ENCODE measurements around the gene TPRG1L. TPM values are rescaled to one million over a fixed set of nuclear protein-coding genes. Genes with fewer than 3 reads are reported as not detected.
"Not testable (repeated sequence)": the region's sequence is repeated elsewhere in the genome, so short reads cannot be mapped to it uniquely, and the experiment has no call there.

Gene TPRG1L
- total and polyA plus RNA-seq, 2 experiments from 2014 or later = 6.2 to 20.3 TPM

GRCh38 chr1:3581296-3582036 is 43.3 kb upstream of the TPRG1L start:
- Histone ChIP-seq H3K9me2 (ENCODE audit: insufficient read depth) (no peaks in the 10 kb centered on the region), H2AFZ (no peak overlapping the region), H3K4me3 (no peak overlapping the region), H4K20me1 (replicated peaks; ENCODE audit: insufficient read depth) (no peaks in the 10 kb centered on the region), H3K27me3 (ENCODE audit: insufficient read depth) (no peaks in the 10 kb centered on the region), H3K36me3 (ENCODE audit: insufficient read depth) (no peaks in the 10 kb centered on the region), H3K79me2 (replicated peaks; ENCODE audit: insufficient read depth) (no peaks in the 10 kb centered on the region), H3K27ac (ENCODE audit: low read depth) (no peak overlapping the region), H3F3A (replicated peaks; ENCODE audit: low read depth) (0 out of 2 replicates have a peak, but pooled peaks cover 3% of the 10 kb centered on the region), H3K4me2 (no peak overlapping the region), H3K4me1 (ENCODE audit: insufficient read depth) (no peaks in the 10 kb centered on the region)
- TF ChIP-seq EZH2phosphoT487 (IDR thresholded peaks at IDR 0.05; ENCODE audit: unreplicated experiment) = no peak
- TF ChIP-seq, protein P1, sequence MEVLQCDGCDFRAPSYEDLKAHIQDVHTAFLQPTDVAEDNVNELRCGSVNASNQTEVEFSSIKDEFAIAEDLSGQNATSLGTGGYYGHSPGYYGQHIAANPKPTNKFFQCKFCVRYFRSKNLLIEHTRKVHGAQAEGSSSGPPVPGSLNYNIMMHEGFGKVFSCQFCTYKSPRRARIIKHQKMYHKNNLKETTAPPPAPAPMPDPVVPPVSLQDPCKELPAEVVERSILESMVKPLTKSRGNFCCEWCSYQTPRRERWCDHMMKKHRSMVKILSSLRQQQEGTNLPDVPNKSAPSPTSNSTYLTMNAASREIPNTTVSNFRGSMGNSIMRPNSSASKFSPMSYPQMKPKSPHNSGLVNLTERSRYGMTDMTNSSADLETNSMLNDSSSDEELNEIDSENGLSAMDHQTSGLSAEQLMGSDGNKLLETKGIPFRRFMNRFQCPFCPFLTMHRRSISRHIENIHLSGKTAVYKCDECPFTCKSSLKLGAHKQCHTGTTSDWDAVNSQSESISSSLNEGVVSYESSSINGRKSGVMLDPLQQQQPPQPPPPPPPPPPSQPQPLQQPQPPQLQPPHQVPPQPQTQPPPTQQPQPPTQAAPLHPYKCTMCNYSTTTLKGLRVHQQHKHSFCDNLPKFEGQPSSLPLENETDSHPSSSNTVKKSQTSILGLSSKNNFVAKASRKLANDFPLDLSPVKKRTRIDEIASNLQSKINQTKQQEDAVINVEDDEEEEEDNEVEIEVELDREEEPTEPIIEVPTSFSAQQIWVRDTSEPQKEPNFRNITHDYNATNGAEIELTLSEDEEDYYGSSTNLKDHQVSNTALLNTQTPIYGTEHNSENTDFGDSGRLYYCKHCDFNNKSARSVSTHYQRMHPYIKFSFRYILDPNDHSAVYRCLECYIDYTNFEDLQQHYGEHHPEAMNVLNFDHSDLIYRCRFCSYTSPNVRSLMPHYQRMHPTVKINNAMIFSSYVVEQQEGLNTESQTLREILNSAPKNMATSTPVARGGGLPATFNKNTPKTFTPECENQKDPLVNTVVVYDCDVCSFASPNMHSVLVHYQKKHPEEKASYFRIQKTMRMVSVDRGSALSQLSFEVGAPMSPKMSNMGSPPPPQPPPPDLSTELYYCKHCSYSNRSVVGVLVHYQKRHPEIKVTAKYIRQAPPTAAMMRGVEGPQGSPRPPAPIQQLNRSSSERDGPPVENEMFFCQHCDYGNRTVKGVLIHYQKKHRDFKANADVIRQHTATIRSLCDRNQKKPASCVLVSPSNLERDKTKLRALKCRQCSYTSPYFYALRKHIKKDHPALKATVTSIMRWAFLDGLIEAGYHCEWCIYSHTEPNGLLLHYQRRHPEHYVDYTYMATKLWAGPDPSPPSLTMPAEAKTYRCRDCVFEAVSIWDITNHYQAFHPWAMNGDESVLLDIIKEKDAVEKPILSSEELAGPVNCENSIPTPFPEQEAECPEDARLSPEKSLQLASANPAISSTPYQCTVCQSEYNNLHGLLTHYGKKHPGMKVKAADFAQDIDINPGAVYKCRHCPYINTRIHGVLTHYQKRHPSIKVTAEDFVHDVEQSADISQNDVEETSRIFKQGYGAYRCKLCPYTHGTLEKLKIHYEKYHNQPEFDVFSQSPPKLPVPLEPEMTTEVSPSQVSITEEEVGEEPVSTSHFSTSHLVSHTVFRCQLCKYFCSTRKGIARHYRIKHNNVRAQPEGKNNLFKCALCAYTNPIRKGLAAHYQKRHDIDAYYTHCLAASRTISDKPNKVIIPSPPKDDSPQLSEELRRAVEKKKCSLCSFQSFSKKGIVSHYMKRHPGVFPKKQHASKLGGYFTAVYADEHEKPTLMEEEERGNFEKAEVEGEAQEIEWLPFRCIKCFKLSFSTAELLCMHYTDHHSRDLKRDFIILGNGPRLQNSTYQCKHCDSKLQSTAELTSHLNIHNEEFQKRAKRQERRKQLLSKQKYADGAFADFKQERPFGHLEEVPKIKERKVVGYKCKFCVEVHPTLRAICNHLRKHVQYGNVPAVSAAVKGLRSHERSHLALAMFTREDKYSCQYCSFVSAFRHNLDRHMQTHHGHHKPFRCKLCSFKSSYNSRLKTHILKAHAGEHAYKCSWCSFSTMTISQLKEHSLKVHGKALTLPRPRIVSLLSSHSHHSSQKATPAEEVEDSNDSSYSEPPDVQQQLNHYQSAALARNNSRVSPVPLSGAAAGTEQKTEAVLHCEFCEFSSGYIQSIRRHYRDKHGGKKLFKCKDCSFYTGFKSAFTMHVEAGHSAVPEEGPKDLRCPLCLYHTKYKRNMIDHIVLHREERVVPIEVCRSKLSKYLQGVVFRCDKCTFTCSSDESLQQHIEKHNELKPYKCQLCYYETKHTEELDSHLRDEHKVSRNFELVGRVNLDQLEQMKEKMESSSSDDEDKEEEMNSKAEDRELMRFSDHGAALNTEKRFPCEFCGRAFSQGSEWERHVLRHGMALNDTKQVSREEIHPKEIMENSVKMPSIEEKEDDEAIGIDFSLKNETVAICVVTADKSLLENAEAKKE (CRISPR knock-in tag; IDR thresholded peaks at IDR 0.05) = no peak
- no peak for TF ChIP-seq EZH2 (IDR thresholded peaks at IDR 0.05; ENCODE audit: low read depth, unreplicated experiment)
- no peak for TF ChIP-seq CREB1 (CRISPR knock-in tag; IDR thresholded peaks at IDR 0.05; ENCODE audit: low read depth)
- TF ChIP-seq ETS1 (IDR thresholded peaks at IDR 0.05) = no peak
- no peak for TF ChIP-seq ZNF331 (CRISPR knock-in tag; IDR thresholded peaks at IDR 0.05; ENCODE audit: low read depth)
- no peak for TF ChIP-seq ZNF114 (CRISPR knock-in tag; IDR thresholded peaks at IDR 0.05)
- Mint-ChIP-seq H3K4me3 (no peak overlapping the region), H3K27me3 (ENCODE audit: insufficient read depth, low read depth, poor library complexity) (peaks cover 3% of the 10 kb centered on the region), H3K36me3 (ENCODE audit: low read depth) (no peaks in the 10 kb centered on the region; the same call in 2 of the 3 replicates), H3K9me3 (no peaks in the 10 kb centered on the region), H3K27ac (no peak overlapping the region), H3K4me1 (no peaks in the 10 kb centered on the region)
- DNase-seq (ENCODE audit: low spot score) (no peak), ATAC-seq (no peak)

DNA sequence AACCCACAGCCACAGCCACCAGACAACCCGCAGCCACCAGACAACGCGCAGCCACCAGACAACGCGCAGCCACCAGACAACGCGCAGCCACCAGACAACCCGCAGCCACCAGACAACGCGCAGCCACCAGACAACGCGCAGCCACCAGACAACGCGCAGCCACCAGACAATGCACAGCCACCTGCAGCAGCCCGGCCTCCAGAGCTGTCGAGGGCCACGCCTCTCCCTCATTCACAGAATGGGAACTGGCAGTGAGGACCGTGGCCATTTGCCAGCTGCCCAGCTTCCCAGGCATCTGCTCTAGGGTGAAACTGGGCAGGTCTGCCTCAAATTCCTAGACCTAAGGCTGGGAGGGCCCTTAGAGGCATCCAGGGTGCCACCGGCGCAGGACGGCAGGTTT is 41.1 kb upstream of the TPRG1L start:
- not testable (repeated sequence) for H3F3A ChIP-seq (replicated peaks; ENCODE audit: low read depth); H3K4me1 ChIP-seq (ENCODE audit: insufficient read depth); H3K4me1 Mint-ChIP-seq; H2AFZ ChIP-seq; H3K27me3 ChIP-seq (ENCODE audit: insufficient read depth); H3K9me3 Mint-ChIP-seq; H3K4me3 Mint-ChIP-seq; H3K9me2 ChIP-seq (ENCODE audit: insufficient read depth); H3K36me3 ChIP-seq (ENCODE audit: insufficient read depth); H3K27me3 Mint-ChIP-seq (ENCODE audit: insufficient read depth, low read depth, poor library complexity); DNase-seq (ENCODE audit: low spot score); H3K27ac ChIP-seq (ENCODE audit: low read depth); H3K36me3 Mint-ChIP-seq (ENCODE audit: low read depth); H3K4me2 ChIP-seq; H3K27ac Mint-ChIP-seq; H3K4me3 ChIP-seq; H4K20me1 ChIP-seq (replicated peaks; ENCODE audit: insufficient read depth); H3K79me2 ChIP-seq (replicated peaks; ENCODE audit: insufficient read depth); ATAC-seq
